ENCODE results near the gene KRTAP4-7. TPM values are rescaled to one million over a fixed set of nuclear protein-coding genes. Genes with fewer than 3 reads are reported as not detected.
"Not testable (repeated sequence)": the region's sequence is repeated elsewhere in the genome, so short reads cannot be mapped to it uniquely, and the experiment has no call there.

KRTAP4-7 gene
- polyA plus RNA-seq (2013), result not detected in 2 replicates

DNA sequence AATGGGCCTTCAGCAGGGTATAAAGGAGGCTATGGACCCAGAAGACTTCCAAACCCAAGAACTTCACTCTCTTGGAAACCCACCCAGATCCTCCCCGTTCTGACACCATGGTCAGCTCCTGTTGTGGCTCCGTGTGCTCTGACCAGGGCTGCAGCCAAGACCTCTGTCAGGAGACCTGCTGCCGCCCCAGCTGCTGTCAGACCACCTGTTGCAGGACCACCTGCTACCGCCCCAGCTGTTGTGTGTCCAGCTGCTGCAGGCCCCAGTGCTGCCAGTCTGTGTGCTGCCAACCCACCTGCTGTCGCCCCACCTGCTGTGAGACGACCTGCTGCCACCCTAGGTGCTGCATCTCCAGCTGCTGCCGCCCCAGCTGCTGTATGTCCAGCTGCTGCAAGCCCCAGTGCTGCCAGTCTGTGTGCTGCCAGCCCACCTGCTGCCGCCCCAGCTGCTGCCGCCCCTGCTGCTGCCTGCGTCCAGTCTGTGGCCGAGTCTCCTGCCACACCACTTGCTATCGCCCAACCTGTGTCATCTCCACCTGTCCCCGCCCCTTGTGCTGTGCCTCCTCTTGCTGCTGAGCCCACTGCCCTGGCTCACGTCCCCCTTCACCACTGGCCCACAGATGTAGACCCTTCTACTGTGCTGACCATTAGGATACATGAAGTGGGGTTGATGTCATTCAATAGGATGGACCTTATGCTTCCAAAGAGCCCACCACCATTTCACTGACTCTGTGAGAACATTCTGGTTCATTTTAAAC is at the start of gene KRTAP4-7:
TSS of gene KRTAP4-7 (plus strand) at position 51 of the 757 bp plus-strand sequence. CDS start at position 108, 57 bp downstream.
- H4K91ac ChIP-seq (ENCODE audit: low read depth, low read length); H3K4me1 ChIP-seq (ENCODE audit: control insufficient read depth in 1 of 2, insufficient read depth in 2 of 2, low read length in 2 of 2); H3K4me2 ChIP-seq (ENCODE audit: low read length); H3K9ac ChIP-seq (ENCODE audit: low read length); H3K18ac ChIP-seq (ENCODE audit: low read length); H3K4ac ChIP-seq (ENCODE audit: low read depth, low read length); H4K8ac ChIP-seq (ENCODE audit: low read depth, low read length); H2AK5ac ChIP-seq (ENCODE audit: low read length); H3K79me2 ChIP-seq (ENCODE audit: control insufficient read depth, insufficient read depth, low read length, poor library complexity); H3K14ac ChIP-seq (ENCODE audit: low read length); H4K12ac ChIP-seq (ENCODE audit: low read depth, low read length); H3K79me1 ChIP-seq (ENCODE audit: low read length); H3K36me3 ChIP-seq (ENCODE audit: control insufficient read depth in 1 of 2, insufficient read depth in 2 of 2, low read length in 2 of 2); H3K27ac ChIP-seq (ENCODE audit: low read depth, low read length); H3K4me3 ChIP-seq (ENCODE audit: low read depth, low read length); H2AFZ ChIP-seq (ENCODE audit: insufficient read depth, low read length, poor library complexity); H3K23ac ChIP-seq (ENCODE audit: low read length); H3K9me3 ChIP-seq (ENCODE audit: insufficient read depth, low read depth, low read length); DNase-seq; H2BK120ac ChIP-seq (ENCODE audit: insufficient read depth, low read length, poor library complexity); H2BK5ac ChIP-seq (ENCODE audit: low read depth, low read length, poor library complexity); H2BK12ac ChIP-seq (ENCODE audit: low read length); H3K27me3 ChIP-seq (ENCODE audit: insufficient read depth, low read length): not testable (repeated sequence)
- no CpG with 5 or more reads among the region's 14 CpGs for WGBS (ENCODE audit: extremely low coverage, insufficient coverage, insufficient read length)

- not testable (repeated sequence) for H2BK12ac ChIP-seq (ENCODE audit: low read length); H2BK120ac ChIP-seq (ENCODE audit: insufficient read depth, low read length, poor library complexity); H3K9me3 ChIP-seq (ENCODE audit: insufficient read depth, low read depth, low read length); DNase-seq; H3K18ac ChIP-seq (ENCODE audit: low read length); H3K27ac ChIP-seq (ENCODE audit: low read depth, low read length); H3K23ac ChIP-seq (ENCODE audit: low read length); H3K27me3 ChIP-seq (ENCODE audit: insufficient read depth, low read length); H3K36me3 ChIP-seq (ENCODE audit: control insufficient read depth in 1 of 2, insufficient read depth in 2 of 2, low read length in 2 of 2); H3K4me1 ChIP-seq (ENCODE audit: control insufficient read depth in 1 of 2, insufficient read depth in 2 of 2, low read length in 2 of 2); H3K4ac ChIP-seq (ENCODE audit: low read depth, low read length); H3K79me2 ChIP-seq (ENCODE audit: control insufficient read depth, insufficient read depth, low read length, poor library complexity); H2BK5ac ChIP-seq (ENCODE audit: low read depth, low read length, poor library complexity); H3K14ac ChIP-seq (ENCODE audit: low read length); H2AFZ ChIP-seq (ENCODE audit: insufficient read depth, low read length, poor library complexity); H4K8ac ChIP-seq (ENCODE audit: low read depth, low read length); H3K4me3 ChIP-seq (ENCODE audit: low read depth, low read length); H3K9ac ChIP-seq (ENCODE audit: low read length); H4K12ac ChIP-seq (ENCODE audit: low read depth, low read length); H2AK5ac ChIP-seq (ENCODE audit: low read length); H3K4me2 ChIP-seq (ENCODE audit: low read length); H3K79me1 ChIP-seq (ENCODE audit: low read length); H4K91ac ChIP-seq (ENCODE audit: low read depth, low read length)
- WGBS (ENCODE audit: extremely low coverage, insufficient coverage, insufficient read length), result no CpG with 5 or more reads among the region's 10 CpGs
Measured at GRCh38 chr17:41034346-41034935, 49.5 kb upstream of the KRTAP4-7 start, which contains the start of gene KRTAP1-3. KRTAP1-3 (minus strand) TSS chr17:41034874; CDS start chr17:41034821, 53 bp downstream.

- no peak overlapping the region for H2BK12ac ChIP-seq (ENCODE audit: low read length)
- no peaks in the 10 kb centered on the region for H3K36me3 ChIP-seq (ENCODE audit: control insufficient read depth in 1 of 2, insufficient read depth in 2 of 2, low read length in 2 of 2)
- WGBS (ENCODE audit: extremely low coverage, insufficient coverage, insufficient read length), result no CpG with 5 or more reads among the region's 2 CpGs
Measured at GRCh38 chr17:41037853-41038350, 46.0 kb upstream of the KRTAP4-7 start.

GRCh38 chr17:41040783-41041571 is 43.0 kb upstream of the KRTAP4-7 start, which contains the start of gene KRTAP1-1:
KRTAP1-1 (minus strand) TSS chr17:41041450; CDS start chr17:41041397, 53 bp downstream.
- not testable (repeated sequence) for H3K4me2 ChIP-seq (ENCODE audit: low read length); H2AK5ac ChIP-seq (ENCODE audit: low read length); H4K8ac ChIP-seq (ENCODE audit: low read depth, low read length); H3K23ac ChIP-seq (ENCODE audit: low read length); H3K79me1 ChIP-seq (ENCODE audit: low read length); H3K14ac ChIP-seq (ENCODE audit: low read length); H4K91ac ChIP-seq (ENCODE audit: low read depth, low read length); H3K4me1 ChIP-seq (ENCODE audit: control insufficient read depth in 1 of 2, insufficient read depth in 2 of 2, low read length in 2 of 2); H3K27ac ChIP-seq (ENCODE audit: low read depth, low read length); H2BK120ac ChIP-seq (ENCODE audit: insufficient read depth, low read length, poor library complexity); H2AFZ ChIP-seq (ENCODE audit: insufficient read depth, low read length, poor library complexity); H3K9me3 ChIP-seq (ENCODE audit: insufficient read depth, low read depth, low read length); DNase-seq; H3K9ac ChIP-seq (ENCODE audit: low read length); H2BK12ac ChIP-seq (ENCODE audit: low read length); H3K36me3 ChIP-seq (ENCODE audit: control insufficient read depth in 1 of 2, insufficient read depth in 2 of 2, low read length in 2 of 2); H3K4me3 ChIP-seq (ENCODE audit: low read depth, low read length); H3K27me3 ChIP-seq (ENCODE audit: insufficient read depth, low read length); H3K79me2 ChIP-seq (ENCODE audit: control insufficient read depth, insufficient read depth, low read length, poor library complexity); H3K4ac ChIP-seq (ENCODE audit: low read depth, low read length); H2BK5ac ChIP-seq (ENCODE audit: low read depth, low read length, poor library complexity); H4K12ac ChIP-seq (ENCODE audit: low read depth, low read length); H3K18ac ChIP-seq (ENCODE audit: low read length)
- no CpG with 5 or more reads among the region's 14 CpGs for WGBS (ENCODE audit: extremely low coverage, insufficient coverage, insufficient read length)

More at GRCh38 chr17:41037853-41038350, 46.0 kb upstream of the KRTAP4-7 start:
- DNase-seq, result no peak
- Histone ChIP-seq H3K23ac (ENCODE audit: low read length) (no peak overlapping the region), H4K12ac (ENCODE audit: low read depth, low read length) (no peak overlapping the region), H4K91ac (ENCODE audit: low read depth, low read length) (no peak overlapping the region), H3K9me3 (ENCODE audit: insufficient read depth, low read depth, low read length) (no peaks in the 10 kb centered on the region), H3K14ac (ENCODE audit: low read length) (no peak overlapping the region), H3K4me3 (ENCODE audit: low read depth, low read length) (no peak overlapping the region), H4K8ac (ENCODE audit: low read depth, low read length) (no peak overlapping the region), H2BK120ac (ENCODE audit: insufficient read depth, low read length, poor library complexity) (no peak overlapping the region), H3K18ac (ENCODE audit: low read length) (no peak overlapping the region), H3K4ac (ENCODE audit: low read depth, low read length) (no peak overlapping the region), H3K4me2 (ENCODE audit: low read length) (no peak overlapping the region), H3K4me1 (ENCODE audit: control insufficient read depth in 1 of 2, insufficient read depth in 2 of 2, low read length in 2 of 2) (no peaks in the 10 kb centered on the region), H2BK5ac (ENCODE audit: low read depth, low read length, poor library complexity) (no peak overlapping the region), H2AK5ac (ENCODE audit: low read length) (no peak overlapping the region), H3K27ac (ENCODE audit: low read depth, low read length) (no peak overlapping the region), H2AFZ (ENCODE audit: insufficient read depth, low read length, poor library complexity) (no peak overlapping the region), H3K27me3 (ENCODE audit: insufficient read depth, low read length) (no peaks in the 10 kb centered on the region), H3K9ac (ENCODE audit: low read length) (no peak overlapping the region), H3K79me2 (ENCODE audit: control insufficient read depth, insufficient read depth, low read length, poor library complexity) (no peaks in the 10 kb centered on the region), H3K79me1 (ENCODE audit: low read length) (no peaks in the 10 kb centered on the region)
